K562 (cell line): Measurements from ENCODE around the gene IRF8. TPM values are rescaled to one million over a fixed set of nuclear protein-coding genes. Genes with fewer than 3 reads are reported as not detected.

Experiments
- ATAC-seq: fragments of 200-7000 bp; cut with Tn5 transposase; 3 replicates; pipeline ENCODE4 v1.9.1; 2020; ENCODE audit warnings: moderate library complexity
- BruUV-seq: library from RNA; stranded (reverse); fragments of 400-500 nt; replicated peaks from 2 replicates; lab custom pipeline; 2021; lab: Mats Ljungman, UMichigan
- CTCF ChIA-PET: fragments of 300-600 bp; formaldehyde crosslinking; extraction: SDS; loops from one replicate; lab custom pipeline; 2021; ENCODE audit warnings: low intra/inter-chr PET ratio; lab: Yijun Ruan, JAX
- POLR2A ChIA-PET: fragments of 300-600, 350-650 bp; sonication (Branson Sonifier 250); formaldehyde crosslinking; extraction: SDS; loops from one replicate; lab custom pipeline; 2021; ENCODE audit warnings: antibody characterized with exemption, inconsistent platforms; lab: Yijun Ruan, JAX
- DNase-seq, 4 experiments: peaks; one replicate each; pipeline versions ENCODE4 v3.0.0 to v3.0.0-alpha.2; 2011 to 2018; ENCODE audit warnings: low spot score in 3 of 4, mixed read lengths in 3 of 4; ENCODE audit errors: extremely low read depth in 1 of 4
- FAIRE-seq: peaks from 2 replicates; lab custom pipeline; 2011; peaks lifted over from hg19 to GRCh38; lab: Jason Lieb, UNC
- H2AFZ ChIP-seq: 2 replicates; pipeline ENCODE4 v1.6.0; 2011; ENCODE audit warnings: low read depth, low read length, control low read depth, inconsistent platforms
- H3K27ac ChIP-seq: fragments of 200-600 bp; 3 replicates; pipeline ENCODE4 v1.8.0; 2011; ENCODE audit warnings: low read depth, mild to moderate bottlenecking, control low read depth, inconsistent platforms, low read length, moderate library complexity, mixed read lengths; ENCODE audit errors: extremely low read depth
- H3K27me3 ChIP-seq, 2 experiments: fragments of 300-600 bp in 1 of 2; 2 replicates in 1 of 2; 3 replicates in 1 of 2; pipeline versions ENCODE4 v1.6.0 to v1.8.0; 2011; ENCODE audit warnings: inconsistent platforms in 2 of 2, low read length in 2 of 2, mild to moderate bottlenecking in 1 of 2, mixed read lengths in 1 of 2, moderate library complexity in 1 of 2; ENCODE audit not compliant: control insufficient read depth in 2 of 2, insufficient read depth in 2 of 2
- H3K36me3 ChIP-seq: fragments of 300-600 bp; 3 replicates; pipeline ENCODE4 v1.8.0; 2011; ENCODE audit warnings: mild to moderate bottlenecking, low read length, inconsistent platforms; ENCODE audit not compliant: control insufficient read depth, insufficient read depth
- H3K4me1 ChIP-seq, 2 experiments: fragments of 200-600 bp in 1 of 2; replicated peaks in 1 of 2; 2 replicates in 1 of 2; 3 replicates in 1 of 2; pipeline versions ENCODE4 v1.5.1 to v1.8.0; 2011; ENCODE audit warnings: inconsistent platforms in 2 of 2, low read length in 2 of 2, mild to moderate bottlenecking in 1 of 2, mixed read lengths in 1 of 2, moderate library complexity in 1 of 2; ENCODE audit not compliant: control insufficient read depth in 2 of 2, insufficient read depth in 2 of 2
- H3K4me2 ChIP-seq: 2 replicates; pipeline ENCODE4 v1.6.1; 2011; ENCODE audit warnings: low read length, control low read depth, inconsistent platforms, mixed read lengths; ENCODE audit not compliant: insufficient read depth
- H3K4me3 ChIP-seq: fragments of 200-600 bp; sonication (generic), shearing (Covaris generic); 2 replicates; pipeline ENCODE4 v1.5.1; 2016; ENCODE audit warnings: control low read depth, inconsistent platforms
- H3K79me2 ChIP-seq: fragments of 200-600 bp; 3 replicates; pipeline ENCODE4 v1.8.0; 2011; ENCODE audit warnings: low read length, inconsistent platforms; ENCODE audit not compliant: control insufficient read depth, insufficient read depth
- H3K9ac ChIP-seq, 2 experiments: 2 replicates each; pipeline versions ENCODE4 v1.6.0 to v1.6.1; 2011; ENCODE audit warnings: low read depth in 2 of 2, low read length in 2 of 2, control low read depth in 1 of 2, inconsistent platforms in 1 of 2, mild to moderate bottlenecking in 1 of 2, mixed read lengths in 1 of 2; ENCODE audit not compliant: insufficient read depth in 1 of 2
- H3K9me1 ChIP-seq: one replicate; pipeline ENCODE4 v1.6.0; 2011; ENCODE audit warnings: inconsistent platforms, mild to moderate bottlenecking, low read length, moderate library complexity; ENCODE audit not compliant: control insufficient read depth, insufficient read depth
- H3K9me3 ChIP-seq: replicated peaks from 2 replicates; pipeline ENCODE4 v1.5.1; 2011; ENCODE audit warnings: low read depth, low read length, inconsistent platforms; ENCODE audit not compliant: control insufficient read depth, insufficient read depth
- H4K20me1 ChIP-seq: replicated peaks from 2 replicates; pipeline ENCODE4 v1.6.1; 2011; ENCODE audit warnings: low read length, inconsistent platforms, mixed read lengths; ENCODE audit not compliant: control insufficient read depth, insufficient read depth
- BCOR ChIP-seq: fragments of 450-650 bp; IDR thresholded peaks from 2 replicates; pipeline ENCODE4 v1.6.1; 2016
- CBX3 ChIP-seq, 2 experiments: IDR thresholded peaks; 1 replicate in 1 of 2; 2 replicates in 1 of 2; pipeline ENCODE4 v1.6.1; 2012; ENCODE audit warnings: inconsistent platforms in 2 of 2, low read length in 2 of 2, borderline replicate concordance in 1 of 2, control low read depth in 1 of 2
- MEF2A ChIP-seq: IDR thresholded peaks from 2 replicates; pipeline ENCODE4 v1.6.1; 2011; ENCODE audit warnings: low read depth, mild to moderate bottlenecking, low read length, moderate library complexity; ENCODE audit not compliant: control insufficient read depth
- PYGO2 ChIP-seq: fragments of 450-650 bp; IDR thresholded peaks from 2 replicates; pipeline ENCODE4 v1.6.1; 2016; ENCODE audit warnings: mild to moderate bottlenecking, missing genetic modification characterization, moderate library complexity, missing compliant biosample characterization
- RBM25 ChIP-seq: fragments of 200-400 bp; formaldehyde crosslinking; IDR thresholded peaks from 2 replicates; pipeline ENCODE4 v1.6.1; 2018; ENCODE audit warnings: low read length, low read depth, moderate library complexity; ENCODE audit not compliant: severe bottlenecking
- WGBS: fragments of 100-300 bp; shearing (Covaris generic); methylation state at CpG from one replicate; pipeline ENCODE4 v1.1.6; 2016; ENCODE audit warnings: low coverage, mixed read lengths; ENCODE audit not compliant: insufficient coverage; ENCODE audit errors: missing lambda C conversion rate; 5-methylcytosine and 5-hydroxymethylcytosine counted together
- in situ Hi-C: fragments of 300-500 bp; cut with MboI; formaldehyde crosslinking; loops from 4 replicates; pipeline ENCODE4 v1.15.0; 2018; ENCODE audit warnings: inconsistent platforms, mixed read lengths
- intact Hi-C: fragments of 100-400 bp; cut with micrococcal nuclease; formaldehyde crosslinking; loops from 2 replicates; pipeline ENCODE4 v1.14.2; 2022
- polyA plus RNA-seq, 8 experiments: library from polyadenylated mRNA; depleted of rRNA in 4 of 8; stranded (reverse) in 5 of 8; unstranded in 3 of 8; fragments of >200 nt; fragmentation: Nextera tagmentation in 2 of 8; fragmentation: Illumina TruSeq in 1 of 8; extraction: Ambion mirVana in 2 of 8; extraction: Trizol in 1 of 8; gene quantifications; 2 replicates each; pipeline versions ENCODE4 v1.2.1 to v1.2.3, GENCODE V29; 2011 to 2014; ENCODE audit warnings: inconsistent platforms in 1 of 8, missing spikeins in 1 of 8
- total RNA-seq, 7 experiments: library from RNA; depleted of rRNA in 6 of 7; stranded (reverse); fragments of >200 nt in 6 of 7; fragmentation: Illumina TruSeq in 2 of 7; extraction: Trizol in 2 of 7; gene quantifications; 2 replicates each; pipeline versions ENCODE4 v1.2.1 to v1.2.3, GENCODE V29; 2011 to 2021; ENCODE audit warnings: low replicate concordance in 1 of 7
- TF ChIP-seq, protein P1 (sequence below): sonication (generic); formaldehyde crosslinking; IDR thresholded peaks from 2 replicates; pipeline ENCODE4 v1.5.0; 2020; ENCODE audit warnings: missing genetic modification reagents

Gene IRF8
- total and polyA plus RNA-seq, 9 of the 15 experiments (the other 6 are each of a cell fraction or from before 2014, with no cell fraction given) = 0.01 to 0.98 TPM; not detected in 7

DNA sequence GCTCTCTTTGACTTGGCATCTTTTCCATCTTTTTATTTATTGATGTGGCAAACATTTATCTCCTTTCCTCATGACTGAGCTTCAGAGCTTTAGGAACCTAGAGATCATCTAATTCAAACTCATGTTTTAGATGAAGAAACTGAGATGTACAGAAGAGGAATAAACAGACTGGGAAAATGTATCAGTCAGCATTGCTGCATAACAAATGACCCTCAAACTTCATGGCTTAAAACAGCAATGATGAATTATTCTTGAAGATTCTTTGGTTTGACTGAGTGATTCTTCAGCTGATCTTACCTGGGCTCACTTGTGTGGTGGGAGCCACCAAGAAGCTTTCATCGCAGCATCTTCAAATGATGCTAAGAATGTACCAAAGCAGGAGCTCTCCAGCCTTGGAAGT lies 44.0 kb upstream of the IRF8 start:
- no peaks in the 10 kb centered on the region for H3K79me2 ChIP-seq
- intact Hi-C loops (no loop called here), in situ Hi-C loops (no loop called here)
- H3K9ac ChIP-seq = no peak overlapping the region
- no peak overlapping the region for H3K4me3 ChIP-seq
- BruUV-seq = no TSS peak
- no peak overlapping the region for H3K4me2 ChIP-seq
- H4K20me1 ChIP-seq = peaks cover under 1% of the 10 kb centered on the region; the same call in 1 of the 2 replicates
- H3K27me3 ChIP-seq = peaks cover 5 to 47% of the 10 kb centered on the region in 2 experiments
- H3K9me3 ChIP-seq = no peaks in the 10 kb centered on the region
- CTCF ChIA-PET = no interaction called here
- H3K9me1 ChIP-seq = no peaks in the 10 kb centered on the region
- ATAC-seq (no peak), FAIRE-seq (peak; percentile 55), DNase-seq (no peak)
- peaks cover 0 to 13% of the 10 kb centered on the region in 2 experiments; a peak in 3 of 5 replicates for H3K4me1 ChIP-seq
- no peak overlapping the region for H3K27ac ChIP-seq
- H2AFZ ChIP-seq = no peak overlapping the region
- TF ChIP-seq MEF2A = no peak
- peak in 1 of 2 experiments; percentile 44; a peak in 1 of 3 replicates for TF ChIP-seq CBX3 (IDR thresholded peaks at IDR 0.05; ENCODE audit: borderline replicate concordance in 1 of 2, low read length in 2 of 2)
- TF ChIP-seq, protein P1, sequence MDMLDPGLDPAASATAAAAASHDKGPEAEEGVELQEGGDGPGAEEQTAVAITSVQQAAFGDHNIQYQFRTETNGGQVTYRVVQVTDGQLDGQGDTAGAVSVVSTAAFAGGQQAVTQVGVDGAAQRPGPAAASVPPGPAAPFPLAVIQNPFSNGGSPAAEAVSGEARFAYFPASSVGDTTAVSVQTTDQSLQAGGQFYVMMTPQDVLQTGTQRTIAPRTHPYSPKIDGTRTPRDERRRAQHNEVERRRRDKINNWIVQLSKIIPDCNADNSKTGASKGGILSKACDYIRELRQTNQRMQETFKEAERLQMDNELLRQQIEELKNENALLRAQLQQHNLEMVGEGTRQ (CRISPR knock-in tag) = no peak
- TF ChIP-seq PYGO2 (tag) = no peak
- peak; percentile 81 for TF ChIP-seq RBM25
- peak; percentile 78 for TF ChIP-seq BCOR
- 20% methylated on average over 1 of the region's 1 CpG for WGBS
- no peaks in the 10 kb centered on the region for H3K36me3 ChIP-seq
- POLR2A ChIA-PET = no interaction called here
